ENCODE data around the gene ACBD4.

GRCh38 chr17:45161288-45162024 lies 26.0 kb downstream of the ACBD4 start, which contains the start of gene HEXIM2:
- TF ChIP-seq POLR2A (IDR thresholded peaks at IDR 0.05; ENCODE audit: low read depth, low read length), result peak; percentile 93
- peak; percentile 80; the same call in 1 of the 2 replicates for TF ChIP-seq POLR2AphosphoS5 (IDR thresholded peaks at IDR 0.05; ENCODE audit: low read depth, low read length)
- TF ChIP-seq TAF1 (IDR thresholded peaks at IDR 0.05; ENCODE audit: borderline replicate concordance, low read depth, low read length), result peak; percentile 98
